ENCODE results near the gene PKP4. TPM values are rescaled to one million over a fixed set of nuclear protein-coding genes. Genes with fewer than 3 reads are reported as not detected.
A peak's percentile ranks its signal among the peaks of the same experiment; 100 is the strongest.
"Not testable (repeated sequence)": the region's sequence is repeated elsewhere in the genome, so short reads cannot be mapped to it uniquely, and the experiment has no call there.

Gene PKP4
- total RNA-seq, 1 donor from 2014 or later: 62.9 TPM

- H3K9me3 Mint-ChIP-seq (ENCODE audit: low read depth): no peaks in the 10 kb centered on the region
- H3K27me3 Mint-ChIP-seq: no peaks in the 10 kb centered on the region
- H3K4me1 Mint-ChIP-seq (ENCODE audit: low read depth): peaks cover 32% of the 10 kb centered on the region
- no peak for DNase-seq (ENCODE audit: low spot score, unreplicated experiment)
- H3K4me3 Mint-ChIP-seq (ENCODE audit: low read depth): no peak overlapping the region
- no peak overlapping the region for H3K27ac Mint-ChIP-seq
- no peaks in the 10 kb centered on the region for H3K36me3 Mint-ChIP-seq (ENCODE audit: insufficient read depth)
- peak; percentile 33 for TF ChIP-seq CTCF (IDR thresholded peaks at IDR 0.05; ENCODE audit: unreplicated experiment)
These were observed 4.0 kb downstream of the PKP4 start for GRCh38 chr2:158460632-158461297.

GRCh38 chr2:158463496-158464095 lies 6.8 kb downstream of the PKP4 start:
- no peaks in the 10 kb centered on the region for H3K36me3 Mint-ChIP-seq (ENCODE audit: insufficient read depth)
- TF ChIP-seq CTCF (IDR thresholded peaks at IDR 0.05; ENCODE audit: unreplicated experiment): no peak
- H3K27ac Mint-ChIP-seq: no peak overlapping the region
- no peaks in the 10 kb centered on the region for H3K27me3 Mint-ChIP-seq
- H3K4me1 Mint-ChIP-seq (ENCODE audit: low read depth): peaks cover 21% of the 10 kb centered on the region
- no peaks in the 10 kb centered on the region for H3K9me3 Mint-ChIP-seq (ENCODE audit: low read depth)
- no peak for DNase-seq (ENCODE audit: low spot score, unreplicated experiment)
- no peak overlapping the region for H3K4me3 Mint-ChIP-seq (ENCODE audit: low read depth)

- DNase-seq (ENCODE audit: low spot score, unreplicated experiment): no peak
- TF ChIP-seq CTCF (IDR thresholded peaks at IDR 0.05; ENCODE audit: unreplicated experiment): peak; percentile 61
- H3K4me1 Mint-ChIP-seq (ENCODE audit: low read depth): peaks cover 12% of the 10 kb centered on the region
- no peak overlapping the region for H3K27ac Mint-ChIP-seq
- peaks cover 2% of the 10 kb centered on the region for H3K36me3 Mint-ChIP-seq (ENCODE audit: insufficient read depth)
- H3K9me3 Mint-ChIP-seq (ENCODE audit: low read depth): no peaks in the 10 kb centered on the region
- no peak overlapping the region for H3K4me3 Mint-ChIP-seq (ENCODE audit: low read depth)
- no peaks in the 10 kb centered on the region for H3K27me3 Mint-ChIP-seq
These were observed 7.9 kb downstream of the PKP4 start for GRCh38 chr2:158464426-158465281.

GRCh38 chr2:158467248-158467647 lies 10.5 kb downstream of the PKP4 start:
- no peak for DNase-seq (ENCODE audit: low spot score, unreplicated experiment)
- Mint-ChIP-seq H3K9me3 (ENCODE audit: low read depth) (no peaks in the 10 kb centered on the region), H3K4me3 (ENCODE audit: low read depth) (no peak overlapping the region), H3K36me3 (ENCODE audit: insufficient read depth) (peaks cover 12% of the 10 kb centered on the region), H3K4me1 (ENCODE audit: low read depth) (peaks cover 5% of the 10 kb centered on the region), H3K27me3 (no peaks in the 10 kb centered on the region), H3K27ac (no peak overlapping the region)
- TF ChIP-seq CTCF (IDR thresholded peaks at IDR 0.05; ENCODE audit: unreplicated experiment): no peak

GRCh38 chr2:158472829-158473228 lies 16.1 kb downstream of the PKP4 start:
- not testable (repeated sequence) for DNase-seq (ENCODE audit: low spot score, unreplicated experiment); H3K9me3 Mint-ChIP-seq (ENCODE audit: low read depth); H3K4me3 Mint-ChIP-seq (ENCODE audit: low read depth); H3K27me3 Mint-ChIP-seq; H3K4me1 Mint-ChIP-seq (ENCODE audit: low read depth); H3K27ac Mint-ChIP-seq
- peaks cover 17% of the 10 kb centered on the region for H3K36me3 Mint-ChIP-seq (ENCODE audit: insufficient read depth)

GRCh38 chr2:158473300-158473699 lies 16.5 kb downstream of the PKP4 start:
- not testable (repeated sequence) for H3K4me3 Mint-ChIP-seq (ENCODE audit: low read depth); H3K27me3 Mint-ChIP-seq; H3K27ac Mint-ChIP-seq; H3K4me1 Mint-ChIP-seq (ENCODE audit: low read depth); H3K9me3 Mint-ChIP-seq (ENCODE audit: low read depth); DNase-seq (ENCODE audit: low spot score, unreplicated experiment)
- peaks cover 17% of the 10 kb centered on the region for H3K36me3 Mint-ChIP-seq (ENCODE audit: insufficient read depth)
